Iris pigment epithelial cell (primary cell): ENCODE measurements around the gene ELL2.
"Not testable (repeated sequence)": the region's sequence is repeated elsewhere in the genome, so short reads cannot be mapped to it uniquely, and the experiment has no call there.

Source experiments
- DNase-seq: peaks from one replicate; pipeline ENCODE4 v3.0.0-alpha.2; 2011; ENCODE audit warnings: low read depth

ELL2 gene

GRCh38 chr5:95837492-95837891 lies 124.2 kb downstream of the ELL2 start:
- DNase-seq, result no peak

GRCh38 chr5:95836971-95837370 lies 124.7 kb downstream of the ELL2 start:
- DNase-seq, result not testable (repeated sequence)

- DNase-seq, result no peak
Measured at GRCh38 chr5:95836544-95836943, 125.1 kb downstream of the ELL2 start.

GRCh38 chr5:95835682-95836385 lies 125.8 kb downstream of the ELL2 start:
- DNase-seq, result no peak
